AG04450 (cell line): Measurements from ENCODE around the gene PAPPA. TPM values are rescaled to one million over a fixed set of nuclear protein-coding genes. Genes with fewer than 3 reads are reported as not detected.

Experiments used
- CTCF ChIA-PET: fragments of 300-600, 350-600 bp; formaldehyde crosslinking; extraction: SDS; loops from one replicate; lab custom pipeline; 2022; ENCODE audit warnings: antibody characterized with exemption, inconsistent platforms; lab: Charles Lee
- POLR2A ChIA-PET: fragments of 350-600 bp; formaldehyde crosslinking; extraction: SDS; loops from one replicate; lab custom pipeline; 2021; ENCODE audit warnings: antibody characterized with exemption, inconsistent platforms; lab: Yijun Ruan, JAX
- DNase-seq: peaks from one replicate; pipeline ENCODE4 v3.0.0-alpha.2; 2011; ENCODE audit warnings: low read depth, low spot score
- H3K27ac ChIP-seq: one replicate; pipeline ENCODE4 v1.5.1; 2012; ENCODE audit warnings: low read depth, low read length, control low read depth
- H3K27me3 ChIP-seq: one replicate; pipeline ENCODE4 v1.6.0; 2012; ENCODE audit warnings: low read length; ENCODE audit not compliant: control insufficient read depth, insufficient read depth
- H3K4me3 ChIP-seq: 2 replicates; pipeline ENCODE4 v1.5.1; 2011; ENCODE audit warnings: mild to moderate bottlenecking, low read depth, low read length, control low read depth
- H3K9me3 ChIP-seq: 2 replicates; pipeline ENCODE4 v1.5.1; 2012; ENCODE audit warnings: low read length; ENCODE audit not compliant: control insufficient read depth, insufficient read depth
- CTCF ChIP-seq: IDR thresholded peaks from 2 replicates; pipeline ENCODE4 v1.5.1; 2011; ENCODE audit warnings: low read depth, low read length, control low read depth, inconsistent platforms
- polyA plus RNA-seq: library from polyadenylated mRNA; depleted of rRNA; stranded (reverse); fragments of >200 nt; gene quantifications from 2 replicates; pipeline ENCODE4 v1.2.3, GENCODE V29; 2011

PAPPA gene
- polyA plus RNA-seq, 1 experiment, result 65.0 TPM

DNA sequence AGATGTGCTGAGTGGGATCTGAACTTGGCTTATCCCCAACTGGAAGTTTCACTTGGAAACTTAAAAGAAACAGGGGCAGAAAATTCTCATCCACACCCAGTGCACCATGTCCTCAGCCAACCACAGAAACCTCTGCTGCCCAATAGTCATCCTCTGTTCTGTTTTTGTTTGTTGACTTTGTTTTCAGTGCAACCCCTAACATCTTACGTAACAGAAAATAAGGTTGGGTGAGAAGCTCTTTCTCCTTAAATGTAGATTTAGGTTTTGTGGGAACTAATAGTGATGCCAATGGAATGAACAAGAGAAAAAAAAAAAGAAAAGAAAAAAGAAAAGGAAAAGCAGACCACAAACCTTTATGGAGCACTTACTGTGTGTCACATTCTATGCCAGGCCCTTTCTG, 262.8 kb downstream of the PAPPA start:
- TF ChIP-seq CTCF, result no peak
- ChIA-PET POLR2A (no interaction called here), CTCF (interaction anchor here (0.6 kb wide), 1 partner anchor 16 kb away, joined by 3 read pairs; no protein-coding TSS in a partner anchor)
- Histone ChIP-seq H3K9me3 (no peaks in the 10 kb centered on the region), H3K27ac (no peak overlapping the region), H3K27me3 (no peaks in the 10 kb centered on the region), H3K4me3 (no peak overlapping the region)
- DNase-seq, result no peak

- Histone ChIP-seq H3K27me3 (no peaks in the 10 kb centered on the region), H3K9me3 (no peaks in the 10 kb centered on the region), H3K27ac (no peak overlapping the region), H3K4me3 (no peak overlapping the region)
- POLR2A ChIA-PET, result no interaction called here
- no peak for DNase-seq
- no peak for TF ChIP-seq CTCF
- CTCF ChIA-PET, result no interaction called here
These were observed 263.9 kb downstream of the PAPPA start for GRCh38 chr9:116417464-116417863.

GRCh38 chr9:116419181-116419580, 265.6 kb downstream of the PAPPA start:
- ChIA-PET POLR2A (no interaction called here), CTCF (no interaction called here)
- DNase-seq, result no peak
- TF ChIP-seq CTCF, result no peak
- Histone ChIP-seq H3K27me3 (no peaks in the 10 kb centered on the region), H3K9me3 (no peaks in the 10 kb centered on the region), H3K27ac (no peak overlapping the region), H3K4me3 (no peak overlapping the region)

GRCh38 chr9:116420993-116421538, 267.5 kb downstream of the PAPPA start:
- TF ChIP-seq CTCF, result no peak
- Histone ChIP-seq H3K27me3 (no peaks in the 10 kb centered on the region), H3K9me3 (no peaks in the 10 kb centered on the region), H3K27ac (no peak overlapping the region), H3K4me3 (no peak overlapping the region)
- CTCF ChIA-PET, result no interaction called here
- no peak for DNase-seq
- POLR2A ChIA-PET, result no interaction called here

GRCh38 chr9:116422119-116422979, 268.8 kb downstream of the PAPPA start:
- DNase-seq, result no peak
- Histone ChIP-seq H3K27ac (no peak overlapping the region), H3K27me3 (no peaks in the 10 kb centered on the region), H3K4me3 (no peak overlapping the region), H3K9me3 (no peaks in the 10 kb centered on the region)
- TF ChIP-seq CTCF, result no peak
- POLR2A ChIA-PET, result no interaction called here
- CTCF ChIA-PET, result interaction anchor here (1.2 to 1.3 kb wide), 2 partner anchors 11 to 149 kb away, joined by 3 to 4 read pairs; no protein-coding TSS in a partner anchor
